Panc1 (cell line): Measurements from ENCODE around the gene SQOR. TPM values are rescaled to one million over a fixed set of nuclear protein-coding genes. Genes with fewer than 3 reads are reported as not detected.
A peak's percentile ranks its signal among the peaks of the same experiment; 100 is the strongest.

Experiments used
- ATAC-seq: fragments of 200-7000 bp; cut with Tn5 transposase; 2 replicates; pipeline ENCODE4 v1.9.1; 2020; ENCODE audit warnings: mild to moderate bottlenecking, moderate library complexity
- BruUV-seq: library from RNA; stranded (reverse); fragments of 400-500 nt; replicated peaks from 2 replicates; lab custom pipeline; 2021; lab: Mats Ljungman, UMichigan
- CTCF ChIA-PET: fragments of 300-600 bp; sonication (Branson Sonifier 250); formaldehyde crosslinking; loops from one replicate; lab custom pipeline; 2022; ENCODE audit warnings: antibody characterized with exemption; lab: Charles Lee
- POLR2A ChIA-PET: fragments of 300-600 bp; sonication (Branson Sonifier 250); formaldehyde crosslinking; loops from one replicate; lab custom pipeline; 2022; ENCODE audit warnings: antibody characterized with exemption; lab: Charles Lee
- DNase-seq: peaks from one replicate; pipeline ENCODE4 v3.0.0-alpha.2; 2010; ENCODE audit warnings: low read depth, low spot score
- H3K27ac ChIP-seq: 2 replicates; pipeline ENCODE4 v1.5.1; 2011; ENCODE audit warnings: mild to moderate bottlenecking, low read length, inconsistent platforms
- H3K27me3 ChIP-seq: fragments of 200-500 bp; sonication (Bioruptor generic); 2 replicates; pipeline ENCODE4 v1.6.0; 2014; ENCODE audit warnings: low read length, inconsistent platforms; ENCODE audit not compliant: control insufficient read depth, insufficient read depth
- H3K36me3 ChIP-seq: fragments of 200-500 bp; sonication (Bioruptor generic); 2 replicates; pipeline ENCODE4 v1.5.1; 2014; ENCODE audit warnings: inconsistent platforms, mild to moderate bottlenecking, low read length, moderate library complexity; ENCODE audit not compliant: control insufficient read depth, insufficient read depth
- H3K4me1 ChIP-seq: 2 replicates; pipeline ENCODE4 v1.5.1; 2011; ENCODE audit warnings: inconsistent platforms, mild to moderate bottlenecking, low read length, moderate library complexity; ENCODE audit not compliant: control insufficient read depth, insufficient read depth
- H3K4me3 ChIP-seq, 2 experiments: 2 replicates each; pipeline ENCODE4 v1.5.1; 2011 to 2012; ENCODE audit warnings: low read depth in 2 of 2, low read length in 2 of 2, mild to moderate bottlenecking in 2 of 2, inconsistent platforms in 1 of 2, moderate library complexity in 1 of 2
- H3K9me3 ChIP-seq: fragments of 200-500 bp; sonication (Bioruptor generic); 2 replicates; pipeline ENCODE4 v1.5.1; 2014; ENCODE audit warnings: low read depth, mild to moderate bottlenecking, inconsistent platforms, low read length, moderate library complexity; ENCODE audit not compliant: control insufficient read depth, insufficient read depth
- CTCF ChIP-seq: fragments of 450-650 bp; IDR thresholded peaks from 2 replicates; pipeline ENCODE4 v1.5.1; 2017; ENCODE audit warnings: mild to moderate bottlenecking
- POLR2AphosphoS5 ChIP-seq: IDR thresholded peaks from 2 replicates; pipeline ENCODE4 v1.6.1; 2012; ENCODE audit warnings: mild to moderate bottlenecking, low read depth, low read length, moderate library complexity
- SIN3A ChIP-seq: IDR thresholded peaks from 2 replicates; pipeline ENCODE4 v1.6.1; 2012; ENCODE audit warnings: low read depth, mild to moderate bottlenecking, low read length, moderate library complexity, borderline replicate concordance; ENCODE audit not compliant: insufficient read depth
- TCF7L2 ChIP-seq: IDR thresholded peaks from 2 replicates; pipeline ENCODE4 v1.6.1; 2011; ENCODE audit warnings: mild to moderate bottlenecking, low read depth, low read length, inconsistent platforms
- in situ Hi-C: cut with HindIII; loops from 2 replicates; pipeline ENCODE4 v1.10.0; 2016; ENCODE audit warnings: low sequenced_read_pairs, low pct_unique_long_range_greater_than_20kb
- intact Hi-C: fragments of 100-400 bp; cut with micrococcal nuclease; formaldehyde crosslinking; loops from one replicate; pipeline ENCODE4 v1.10.0; 2022; ENCODE audit not compliant: unreplicated experiment
- total RNA-seq: library from RNA; stranded (reverse); gene quantifications from one replicate; pipeline ENCODE4 v1.2.1, GENCODE V29; 2021; ENCODE audit not compliant: unreplicated experiment
- TF ChIP-seq, protein P1 (sequence below), 2 experiments: IDR thresholded peaks; 2 replicates each; pipeline ENCODE4 v1.6.1; 2011 to 2012; ENCODE audit warnings: low read depth in 2 of 2, control low read depth in 1 of 2, low read length in 1 of 2, mild to moderate bottlenecking in 1 of 2, moderate library complexity in 1 of 2; ENCODE audit not compliant: insufficient read depth in 1 of 2

Gene SQOR
- total RNA-seq, 1 experiment from 2014 or later: 62.2 TPM

- no peak for TF ChIP-seq POLR2AphosphoS5
- TF ChIP-seq CTCF: no peak
- no peak for TF ChIP-seq TCF7L2
- TF ChIP-seq SIN3A: no peak
- TF ChIP-seq, protein P1, sequence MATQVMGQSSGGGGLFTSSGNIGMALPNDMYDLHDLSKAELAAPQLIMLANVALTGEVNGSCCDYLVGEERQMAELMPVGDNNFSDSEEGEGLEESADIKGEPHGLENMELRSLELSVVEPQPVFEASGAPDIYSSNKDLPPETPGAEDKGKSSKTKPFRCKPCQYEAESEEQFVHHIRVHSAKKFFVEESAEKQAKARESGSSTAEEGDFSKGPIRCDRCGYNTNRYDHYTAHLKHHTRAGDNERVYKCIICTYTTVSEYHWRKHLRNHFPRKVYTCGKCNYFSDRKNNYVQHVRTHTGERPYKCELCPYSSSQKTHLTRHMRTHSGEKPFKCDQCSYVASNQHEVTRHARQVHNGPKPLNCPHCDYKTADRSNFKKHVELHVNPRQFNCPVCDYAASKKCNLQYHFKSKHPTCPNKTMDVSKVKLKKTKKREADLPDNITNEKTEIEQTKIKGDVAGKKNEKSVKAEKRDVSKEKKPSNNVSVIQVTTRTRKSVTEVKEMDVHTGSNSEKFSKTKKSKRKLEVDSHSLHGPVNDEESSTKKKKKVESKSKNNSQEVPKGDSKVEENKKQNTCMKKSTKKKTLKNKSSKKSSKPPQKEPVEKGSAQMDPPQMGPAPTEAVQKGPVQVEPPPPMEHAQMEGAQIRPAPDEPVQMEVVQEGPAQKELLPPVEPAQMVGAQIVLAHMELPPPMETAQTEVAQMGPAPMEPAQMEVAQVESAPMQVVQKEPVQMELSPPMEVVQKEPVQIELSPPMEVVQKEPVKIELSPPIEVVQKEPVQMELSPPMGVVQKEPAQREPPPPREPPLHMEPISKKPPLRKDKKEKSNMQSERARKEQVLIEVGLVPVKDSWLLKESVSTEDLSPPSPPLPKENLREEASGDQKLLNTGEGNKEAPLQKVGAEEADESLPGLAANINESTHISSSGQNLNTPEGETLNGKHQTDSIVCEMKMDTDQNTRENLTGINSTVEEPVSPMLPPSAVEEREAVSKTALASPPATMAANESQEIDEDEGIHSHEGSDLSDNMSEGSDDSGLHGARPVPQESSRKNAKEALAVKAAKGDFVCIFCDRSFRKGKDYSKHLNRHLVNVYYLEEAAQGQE (IDR thresholded peaks at IDR 0.05; ENCODE audit: insufficient read depth in 1 of 2, low read depth in 2 of 2, low read length in 1 of 2): no peak
- no TSS peak for BruUV-seq
- intact Hi-C loops (no loop called here), in situ Hi-C loops (no loop called here)
- H3K36me3 ChIP-seq: peaks cover 3% of the 10 kb centered on the region; the same call in 1 of the 2 replicates
- DNase-seq: no peak
- ATAC-seq: no peak
- peaks cover 26% of the 10 kb centered on the region for H3K4me1 ChIP-seq
- H3K9me3 ChIP-seq: no peaks in the 10 kb centered on the region
- H3K27ac ChIP-seq: peak overlapping the region; percentile 98
- ChIA-PET POLR2A (interaction anchor here (0.7 to 1.0 kb wide), 2 partner anchors 14 to 28 kb away, joined by 3 read pairs; no protein-coding TSS in a partner anchor), CTCF (interaction anchor here (0.6 kb wide), 1 partner anchor 9 kb away, joined by 8 read pairs; no protein-coding TSS in a partner anchor)
- peak overlapping the region; percentile 92 to 100 for H3K4me3 ChIP-seq
- H3K27me3 ChIP-seq: no peaks in the 10 kb centered on the region
These were observed 48.7 kb upstream of the SQOR start for GRCh38 chr15:45586125-45586524.

DNA sequence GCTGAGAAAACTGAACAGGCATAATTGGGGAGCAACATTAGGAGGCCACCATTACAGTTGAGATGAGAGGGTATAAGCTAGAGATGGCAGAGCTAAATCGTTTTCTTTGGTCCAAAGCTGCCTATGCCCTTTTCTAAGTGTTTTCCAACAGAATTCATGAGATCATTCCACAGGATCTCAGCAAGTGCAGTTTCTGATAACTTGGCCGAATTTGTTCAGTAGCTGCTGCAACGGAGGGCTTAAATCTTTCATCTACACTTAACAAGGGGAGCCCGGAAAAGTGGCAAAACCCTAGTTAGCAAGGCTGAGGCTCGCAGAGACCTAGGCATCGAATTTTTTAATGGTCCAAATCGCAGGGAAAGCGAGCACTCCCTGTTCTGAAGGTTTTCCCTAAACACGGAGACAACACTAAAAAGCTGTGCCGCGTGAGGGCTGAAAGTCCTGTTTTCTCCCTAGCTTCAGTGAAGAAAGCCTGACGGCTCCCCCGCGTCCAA is 48.2 kb upstream of the SQOR start:
- DNase-seq (no peak), ATAC-seq (no peak; the same call in 1 of the 2 replicates)
- Histone ChIP-seq H3K27ac (peak overlapping the region; percentile 98), H3K4me1 (peaks cover 26% of the 10 kb centered on the region), H3K4me3 (peak overlapping the region; percentile 92 to 100), H3K36me3 (peaks cover 3% of the 10 kb centered on the region; the same call in 1 of the 2 replicates), H3K9me3 (no peaks in the 10 kb centered on the region), H3K27me3 (no peaks in the 10 kb centered on the region)
- in situ Hi-C loops (no loop called here), intact Hi-C loops (no loop called here)
- POLR2A ChIA-PET: interaction anchor here (0.7 to 1.0 kb wide), 2 partner anchors 15 to 27 kb away, joined by 3 read pairs; no protein-coding TSS in a partner anchor
- TSS peak; percentile 98 for BruUV-seq
- CTCF ChIA-PET: interaction anchor here (0.5 kb wide), 1 partner anchor 84 kb away, joined by 5 read pairs; no protein-coding TSS in a partner anchor
- TF ChIP-seq TCF7L2 (no peak), SIN3A (no peak), CTCF (no peak)
- TF ChIP-seq, protein P1 (IDR thresholded peaks at IDR 0.05; ENCODE audit: insufficient read depth in 1 of 2, low read depth in 2 of 2, low read length in 1 of 2): no peak
